Suprapubic skin (tissue), 4 donors: ENCODE measurements around the gene ULK4.

Source experiments
- CTCF ChIP-seq, 2 donors: fragments of 200-600 bp in 1 of 2; fragments of 450-650 bp in 1 of 2; sonication (generic) in 1 of 2; IDR thresholded peaks; one replicate each; pipeline ENCODE4 v1.5.1; 2016 to 2019; ENCODE audit warnings: antibody characterized with exemption in 2 of 2, mild to moderate bottlenecking in 1 of 2, moderate library complexity in 1 of 2
- POLR2A ChIP-seq, 2 donors: fragments of 450-650 bp; IDR thresholded peaks; one replicate each; pipeline ENCODE4 v1.6.1; 2017; ENCODE audit warnings: antibody characterized with exemption in 2 of 2, mild to moderate bottlenecking in 2 of 2, moderate library complexity in 2 of 2
- POLR2AphosphoS5 ChIP-seq, 3 donors: sonication (generic); formaldehyde crosslinking; IDR thresholded peaks; one replicate each; pipeline ENCODE4 v1.6.1; 2017; ENCODE audit warnings: antibody characterized with exemption in 3 of 3

DNA sequence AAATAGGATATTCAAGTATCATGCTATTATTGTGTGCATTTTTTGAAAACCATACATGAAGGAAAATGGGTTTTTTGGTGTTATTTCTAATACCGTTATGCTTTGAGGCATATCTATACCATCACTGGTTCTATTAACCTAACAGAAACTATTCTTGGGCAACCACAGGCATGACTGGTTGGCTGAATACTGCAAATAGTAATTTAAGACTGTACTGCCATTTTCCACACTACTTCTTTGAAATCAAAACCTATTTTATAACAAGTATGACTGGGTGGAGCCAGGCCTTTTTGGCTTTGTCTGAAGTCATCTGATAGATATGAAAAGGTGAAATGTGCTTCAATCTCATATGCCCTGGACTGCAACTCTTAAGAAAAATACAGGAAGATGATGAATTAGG, 115.1 kb downstream of the ULK4 start:
- TF ChIP-seq CTCF (IDR thresholded peaks at IDR 0.05) (no peak), POLR2A (IDR thresholded peaks at IDR 0.05) (no peak), POLR2AphosphoS5 (IDR thresholded peaks at IDR 0.05) (no peak)
